SU-DHL-6 (cell line): ENCODE results near the gene PA2G4.
A peak's percentile ranks its signal among the peaks of the same experiment; 100 is the strongest.

Source experiments
- H2AFZ ChIP-seq: fragments of 200-600 bp; sonication (generic); 2 replicates; pipeline ENCODE4 v1.6.1; 2014; ENCODE audit warnings: low read depth, mild to moderate bottlenecking, moderate library complexity, mixed read lengths, antibody characterized with exemption, low read length; ENCODE audit not compliant: severe bottlenecking
- H3F3A ChIP-seq: fragments of 200-600 bp; shearing (Covaris generic); 2 replicates; pipeline ENCODE4 v1.6.0; 2016; ENCODE audit warnings: antibody characterized with exemption, mild to moderate bottlenecking; ENCODE audit not compliant: insufficient read depth
- H3K27ac ChIP-seq: fragments of 200-600 bp; sonication (generic); 2 replicates; pipeline ENCODE4 v1.5.1; 2016; ENCODE audit warnings: low read depth, mild to moderate bottlenecking, low read length, moderate library complexity, mixed read lengths
- H3K27me3 ChIP-seq: fragments of 200-600 bp; sonication (generic), shearing (Covaris generic); 2 replicates; pipeline ENCODE4 v1.6.0; 2014; ENCODE audit warnings: mild to moderate bottlenecking, low read length
- H3K36me3 ChIP-seq: fragments of 200-600 bp; sonication (generic); 2 replicates; pipeline ENCODE4 v1.6.1; 2014; ENCODE audit warnings: mild to moderate bottlenecking, low read length, mixed read lengths
- H3K4me2 ChIP-seq: fragments of 300-600, 200-600 bp; shearing (Covaris generic), sonication (generic); 2 replicates; pipeline ENCODE4 v1.6.0; 2014; ENCODE audit warnings: low read length, low read depth, mild to moderate bottlenecking; ENCODE audit not compliant: poor library complexity, severe bottlenecking
- H3K4me3 ChIP-seq: fragments of 200-600 bp; sonication (generic); 2 replicates; pipeline ENCODE4 v1.5.1; 2014; ENCODE audit warnings: antibody characterized with exemption, low read length, mild to moderate bottlenecking, mixed read lengths; ENCODE audit not compliant: insufficient read depth, poor library complexity, severe bottlenecking
- H3K79me2 ChIP-seq: fragments of 200-600 bp; sonication (generic); 2 replicates; pipeline ENCODE4 v1.6.1; 2014; ENCODE audit warnings: mild to moderate bottlenecking, low read length, moderate library complexity; ENCODE audit not compliant: insufficient read depth
- H3K9ac ChIP-seq: fragments of 200-600 bp; sonication (generic); 2 replicates; pipeline ENCODE4 v1.7.0; 2014; ENCODE audit warnings: mild to moderate bottlenecking, low read length
- H3K9me2 ChIP-seq: fragments of 200-600 bp; sonication (generic); replicated peaks from 2 replicates; pipeline ENCODE4 v1.6.1; 2014; ENCODE audit warnings: low read length; ENCODE audit not compliant: insufficient read depth
- H3K9me3 ChIP-seq: fragments of 200-600 bp; sonication (generic); 2 replicates; pipeline ENCODE4 v1.6.1; 2014; ENCODE audit warnings: low read length, mixed read lengths; ENCODE audit not compliant: insufficient read depth
- H4K20me1 ChIP-seq: fragments of 200-600 bp; sonication (generic); 2 replicates; pipeline ENCODE4 v1.6.1; 2014; ENCODE audit warnings: low read depth, mild to moderate bottlenecking, antibody characterized with exemption, low read length, moderate library complexity, mixed read lengths
- CTCF ChIP-seq: fragments of 200-600 bp; sonication (generic); IDR thresholded peaks from one replicate; pipeline ENCODE4 v1.5.1; 2017; ENCODE audit warnings: antibody characterized with exemption, mild to moderate bottlenecking, low read length, moderate library complexity; ENCODE audit not compliant: insufficient read depth, poor library complexity, severe bottlenecking
- EZH2phosphoT487 ChIP-seq: fragments of 200-600 bp; sonication (generic), shearing (Covaris generic); conservative IDR thresholded peaks from 2 replicates; pipeline ENCODE4 v1.6.1; 2018; ENCODE audit warnings: mild to moderate bottlenecking, antibody characterized with exemption, low read length, moderate library complexity, mixed read lengths

The PA2G4 gene

DNA sequence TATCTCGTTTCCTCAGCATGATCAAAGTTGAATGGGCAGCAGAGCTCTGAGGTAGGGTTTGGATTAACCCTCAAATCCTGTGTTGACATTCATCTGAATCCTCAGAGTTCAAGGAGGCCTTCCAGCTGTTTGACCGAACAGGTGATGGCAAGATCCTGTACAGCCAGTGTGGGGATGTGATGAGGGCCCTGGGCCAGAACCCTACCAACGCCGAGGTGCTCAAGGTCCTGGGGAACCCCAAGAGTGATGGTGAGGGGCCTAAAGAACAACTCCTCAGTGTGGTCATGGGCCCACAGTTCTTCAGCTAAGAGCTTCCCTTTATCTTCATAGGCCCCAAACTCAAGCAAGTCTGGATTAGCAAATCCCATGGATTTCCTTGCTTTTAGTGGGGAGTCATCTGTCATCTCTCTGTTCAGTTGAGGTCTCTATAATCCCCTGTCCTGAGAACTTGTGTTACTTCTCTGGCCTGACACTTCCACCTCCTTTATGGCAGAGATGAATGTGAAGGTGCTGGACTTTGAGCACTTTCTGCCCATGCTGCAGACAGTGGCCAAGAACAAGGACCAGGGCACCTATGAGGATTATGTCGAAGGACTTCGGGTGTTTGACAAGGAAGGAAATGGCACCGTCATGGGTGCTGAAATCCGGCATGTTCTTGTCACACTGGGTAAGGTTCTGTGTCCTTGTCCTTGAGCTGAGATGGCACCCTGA, 55.3 kb downstream of the PA2G4 start:
- Histone ChIP-seq H3K4me3 (peak overlapping the region; percentile 80), H3K4me2 (peak overlapping the region; percentile 87), H4K20me1 (no peaks in the 10 kb centered on the region), H3K9ac (peak overlapping the region; percentile 89), H3K36me3 (0 out of 2 replicates have a peak, but pooled peaks cover 4% of the 10 kb centered on the region), H3K9me2 (no peaks in the 10 kb centered on the region), H3F3A (peaks cover 39% of the 10 kb centered on the region), H3K9me3 (no peaks in the 10 kb centered on the region), H3K79me2 (peaks cover 22% of the 10 kb centered on the region), H3K27me3 (no peaks in the 10 kb centered on the region), H2AFZ (no peak overlapping the region), H3K27ac (peak overlapping the region; percentile 62)
- TF ChIP-seq CTCF = no peak
- TF ChIP-seq EZH2phosphoT487 = no peak

- Histone ChIP-seq H4K20me1 (no peaks in the 10 kb centered on the region), H3K27ac (peak overlapping the region; percentile 62)
Observed at GRCh38 chr12:56160193-56160763, 55.9 kb downstream of the PA2G4 start.

GRCh38 chr12:56160894-56161689, 56.7 kb downstream of the PA2G4 start:
- Histone ChIP-seq H3K27me3 (no peaks in the 10 kb centered on the region), H3K79me2 (peaks cover 22% of the 10 kb centered on the region), H3K27ac (peak overlapping the region; percentile 62; the same call in 1 of the 2 replicates), H3F3A (peaks cover 35% of the 10 kb centered on the region), H3K9me2 (no peaks in the 10 kb centered on the region), H2AFZ (no peak overlapping the region), H4K20me1 (no peaks in the 10 kb centered on the region), H3K4me2 (peak overlapping the region; percentile 87), H3K4me3 (no peak overlapping the region), H3K9me3 (no peaks in the 10 kb centered on the region), H3K36me3 (0 out of 2 replicates have a peak, but pooled peaks cover 4% of the 10 kb centered on the region), H3K9ac (no peak overlapping the region)
- no peak for TF ChIP-seq CTCF
- no peak for TF ChIP-seq EZH2phosphoT487

More at GRCh38 chr12:56160193-56160763, 55.9 kb downstream of the PA2G4 start:
- no peaks in the 10 kb centered on the region for H3K9me3 ChIP-seq
- H3F3A ChIP-seq = peaks cover 35% of the 10 kb centered on the region
- H3K27me3 ChIP-seq = no peaks in the 10 kb centered on the region
- no peaks in the 10 kb centered on the region for H3K9me2 ChIP-seq
- H3K4me2 ChIP-seq = peak overlapping the region; percentile 87
- H3K4me3 ChIP-seq = no peak overlapping the region
- TF ChIP-seq EZH2phosphoT487 (no peak), CTCF (no peak)
- H3K9ac ChIP-seq = peak overlapping the region; percentile 89
- 0 out of 2 replicates have a peak, but pooled peaks cover 4% of the 10 kb centered on the region for H3K36me3 ChIP-seq
- H2AFZ ChIP-seq = no peak overlapping the region
- H3K79me2 ChIP-seq = peaks cover 22% of the 10 kb centered on the region
